ENCODE measurements around the gene TMEM165. TPM values are rescaled to one million over a fixed set of nuclear protein-coding genes. Genes with fewer than 3 reads are reported as not detected.

The TMEM165 gene
- total and polyA plus RNA-seq, 9 donors: 33.3 to 230 (median 77.8) TPM

GRCh38 chr4:55409468-55410171, 13.9 kb downstream of the TMEM165 start:
- no peaks in the 10 kb centered on the region for H3K36me3 ChIP-seq
- WGBS, 3 donors: 60 to 66% (median 63%) methylated on average over 10 of the region's 10 CpGs
- no peaks in the 10 kb centered on the region for H3K27me3 ChIP-seq
- H3K27ac ChIP-seq: no peak overlapping the region
- no peaks in the 10 kb centered on the region for H3K9me3 ChIP-seq
- H3K4me1 ChIP-seq (ENCODE audit: insufficient read depth): peaks cover 2% of the 10 kb centered on the region
- intact Hi-C loops (cut with DNase I): no loop called here
- DNase-seq: no peak
- TF ChIP-seq POLR2A (IDR thresholded peaks at IDR 0.05) (no peak), EP300 (IDR thresholded peaks at IDR 0.05) (no peak)
- TF ChIP-seq, protein P1, sequence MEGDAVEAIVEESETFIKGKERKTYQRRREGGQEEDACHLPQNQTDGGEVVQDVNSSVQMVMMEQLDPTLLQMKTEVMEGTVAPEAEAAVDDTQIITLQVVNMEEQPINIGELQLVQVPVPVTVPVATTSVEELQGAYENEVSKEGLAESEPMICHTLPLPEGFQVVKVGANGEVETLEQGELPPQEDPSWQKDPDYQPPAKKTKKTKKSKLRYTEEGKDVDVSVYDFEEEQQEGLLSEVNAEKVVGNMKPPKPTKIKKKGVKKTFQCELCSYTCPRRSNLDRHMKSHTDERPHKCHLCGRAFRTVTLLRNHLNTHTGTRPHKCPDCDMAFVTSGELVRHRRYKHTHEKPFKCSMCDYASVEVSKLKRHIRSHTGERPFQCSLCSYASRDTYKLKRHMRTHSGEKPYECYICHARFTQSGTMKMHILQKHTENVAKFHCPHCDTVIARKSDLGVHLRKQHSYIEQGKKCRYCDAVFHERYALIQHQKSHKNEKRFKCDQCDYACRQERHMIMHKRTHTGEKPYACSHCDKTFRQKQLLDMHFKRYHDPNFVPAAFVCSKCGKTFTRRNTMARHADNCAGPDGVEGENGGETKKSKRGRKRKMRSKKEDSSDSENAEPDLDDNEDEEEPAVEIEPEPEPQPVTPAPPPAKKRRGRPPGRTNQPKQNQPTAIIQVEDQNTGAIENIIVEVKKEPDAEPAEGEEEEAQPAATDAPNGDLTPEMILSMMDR (IDR thresholded peaks at IDR 0.05): no peak
- no peak overlapping the region for H3K4me3 ChIP-seq

GRCh38 chr4:55410431-55410830, 14.7 kb downstream of the TMEM165 start:
- Histone ChIP-seq H3K36me3 (no peaks in the 10 kb centered on the region), H3K27me3 (no peaks in the 10 kb centered on the region), H3K4me3 (no peak overlapping the region), H3K4me1 (ENCODE audit: insufficient read depth) (peaks cover 2% of the 10 kb centered on the region), H3K27ac (no peak overlapping the region), H3K9me3 (no peaks in the 10 kb centered on the region)
- DNase-seq: no peak
- intact Hi-C loops (cut with DNase I): no loop called here
- TF ChIP-seq EP300 (IDR thresholded peaks at IDR 0.05) (no peak), POLR2A (IDR thresholded peaks at IDR 0.05) (no peak)
- TF ChIP-seq, protein P1 (IDR thresholded peaks at IDR 0.05): no peak
- 88 to 89% (median 89%) methylated on average over 8 of the region's 8 CpGs for WGBS, 3 donors

DNA sequence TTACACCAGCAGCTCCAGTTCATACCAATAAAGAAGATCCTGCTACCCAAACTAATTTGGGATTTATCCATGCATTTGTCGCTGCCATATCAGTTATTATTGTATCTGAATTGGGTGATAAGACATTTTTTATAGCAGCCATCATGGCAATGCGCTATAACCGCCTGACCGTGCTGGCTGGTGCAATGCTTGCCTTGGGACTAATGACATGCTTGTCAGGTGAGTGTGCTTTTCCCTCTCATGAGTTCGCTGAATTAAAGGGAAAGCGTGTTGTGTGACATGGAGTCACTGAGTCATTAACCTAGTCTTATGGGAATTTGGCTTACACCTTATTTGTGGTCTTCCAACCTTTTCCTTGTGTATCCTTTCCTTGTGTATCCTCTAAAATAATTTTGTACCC, 15.9 kb downstream of the TMEM165 start:
- DNase-seq: no peak
- WGBS, 3 donors: 94 to 97% (median 94%) methylated on average over 6 of the region's 6 CpGs
- no peaks in the 10 kb centered on the region for H3K27me3 ChIP-seq
- no peaks in the 10 kb centered on the region for H3K9me3 ChIP-seq
- TF ChIP-seq EP300 (IDR thresholded peaks at IDR 0.05): no peak
- TF ChIP-seq, protein P1 (IDR thresholded peaks at IDR 0.05): no peak
- no peak for TF ChIP-seq POLR2A (IDR thresholded peaks at IDR 0.05)
- H3K4me1 ChIP-seq (ENCODE audit: insufficient read depth): peaks cover 2% of the 10 kb centered on the region
- H3K27ac ChIP-seq: no peak overlapping the region
- intact Hi-C loops (cut with DNase I): no loop called here
- H3K4me3 ChIP-seq: no peak overlapping the region
- H3K36me3 ChIP-seq: no peaks in the 10 kb centered on the region

DNA sequence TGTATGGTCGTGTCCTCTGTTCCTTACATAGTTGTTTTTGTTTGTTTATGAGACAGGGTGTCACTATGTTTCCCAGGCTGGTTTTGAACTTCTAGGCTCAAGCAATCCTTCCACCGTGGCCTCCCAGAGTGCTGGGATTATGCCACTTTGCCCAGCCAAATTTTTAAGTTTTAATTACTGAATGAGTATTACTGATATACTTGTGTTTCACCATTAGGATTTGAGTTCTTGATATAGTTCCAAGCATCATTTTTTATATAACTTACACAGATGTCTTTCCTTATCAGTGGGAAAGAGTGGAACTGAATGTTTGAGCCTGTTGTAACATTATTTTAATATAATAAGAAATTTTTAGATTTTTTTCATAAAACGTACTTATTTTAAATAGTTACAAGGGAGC, 20.4 kb downstream of the TMEM165 start:
- Histone ChIP-seq H3K4me3 (no peak overlapping the region), H3K4me1 (ENCODE audit: insufficient read depth) (no peaks in the 10 kb centered on the region), H3K9me3 (no peaks in the 10 kb centered on the region), H3K36me3 (no peaks in the 10 kb centered on the region), H3K27me3 (no peaks in the 10 kb centered on the region), H3K27ac (no peak overlapping the region)
- DNase-seq: no peak
- 51 to 66% (median 57%) methylated on average over 3 of the region's 3 CpGs for WGBS, 3 donors
- intact Hi-C loops (cut with DNase I): no loop called here
- TF ChIP-seq EP300 (IDR thresholded peaks at IDR 0.05): no peak
- no peak for TF ChIP-seq POLR2A (IDR thresholded peaks at IDR 0.05)
- TF ChIP-seq, protein P1 (IDR thresholded peaks at IDR 0.05): no peak
